IMR-90 (cell line): ENCODE data around the gene MPP4. TPM values are rescaled to one million over a fixed set of nuclear protein-coding genes. Genes with fewer than 3 reads are reported as not detected.

ENCODE experiments used
- ATAC-seq: fragments of 200-7000 bp; cut with Tn5 transposase; 2 replicates; pipeline ENCODE4 v1.9.1; 2020; ENCODE audit warnings: low read depth, mild to moderate bottlenecking, moderate library complexity
- BruUV-seq: library from RNA; stranded (reverse); fragments of 400-500 nt; replicated peaks from 2 replicates; lab custom pipeline; 2021; lab: Mats Ljungman, UMichigan
- CTCF ChIA-PET: fragments of 300-600 bp; formaldehyde crosslinking; extraction: SDS; loops from one replicate; lab custom pipeline; 2021; ENCODE audit warnings: antibody characterized with exemption; lab: Yijun Ruan, JAX
- POLR2A ChIA-PET: fragments of 300-600 bp; sonication (Branson Sonifier 250); formaldehyde crosslinking; loops from one replicate; lab custom pipeline; 2022; ENCODE audit warnings: antibody characterized with exemption; ENCODE audit not compliant: unreplicated experiment; lab: Charles Lee
- DNase-seq: peaks from one replicate; pipeline ENCODE4 v3.0.0; 2013
- H2AFZ ChIP-seq: replicated peaks from 2 replicates; pipeline ENCODE3; 2013; ENCODE audit warnings: low read length, mild to moderate bottlenecking; ENCODE audit not compliant: poor library complexity
- H2AK5ac ChIP-seq: 2 replicates; pipeline ENCODE4 v1.6.1; 2013; ENCODE audit warnings: low read depth, low read length, inconsistent platforms
- H2AK9ac ChIP-seq: replicated peaks from 2 replicates; pipeline ENCODE3; 2013; ENCODE audit warnings: mild to moderate bottlenecking, low read depth, low read length, moderate library complexity; ENCODE audit not compliant: poor library complexity
- H2BK120ac ChIP-seq: 2 replicates; pipeline ENCODE4 v1.6.1; 2013; ENCODE audit warnings: low read depth, low read length, inconsistent platforms
- H2BK15ac ChIP-seq: 3 replicates; pipeline ENCODE4 v1.6.1; 2013; ENCODE audit warnings: low read depth, low read length, inconsistent platforms
- H2BK20ac ChIP-seq: 2 replicates; pipeline ENCODE4 v1.6.1; 2013; ENCODE audit warnings: low read depth, mild to moderate bottlenecking, inconsistent platforms, low read length, moderate library complexity
- H2BK5ac ChIP-seq: 2 replicates; pipeline ENCODE4 v1.6.1; 2013; ENCODE audit warnings: mild to moderate bottlenecking, low read depth, low read length, inconsistent platforms; ENCODE audit not compliant: poor library complexity, severe bottlenecking
- H3K14ac ChIP-seq: replicated peaks from 2 replicates; pipeline ENCODE4 v1.6.1; 2013; ENCODE audit warnings: low read depth, low read length, inconsistent platforms
- H3K18ac ChIP-seq: 2 replicates; pipeline ENCODE4 v1.6.1; 2013; ENCODE audit warnings: low read depth, low read length, control low read depth
- H3K23ac ChIP-seq: 2 replicates; pipeline ENCODE4 v1.6.1; 2013; ENCODE audit warnings: low read depth, low read length, inconsistent platforms
- H3K27ac ChIP-seq: 2 replicates; pipeline ENCODE4 v1.5.1; 2013; ENCODE audit warnings: mild to moderate bottlenecking, control low read depth, low read length; ENCODE audit not compliant: insufficient read depth
- H3K27me3 ChIP-seq: 2 replicates; pipeline ENCODE4 v1.6.1; 2013; ENCODE audit warnings: low read length; ENCODE audit not compliant: control insufficient read depth, insufficient read depth
- H3K36me3 ChIP-seq: 2 replicates; pipeline ENCODE4 v1.6.1; 2013; ENCODE audit warnings: low read length, mixed read lengths; ENCODE audit not compliant: control insufficient read depth, insufficient read depth
- H3K4ac ChIP-seq: 2 replicates; pipeline ENCODE4 v1.6.1; 2013; ENCODE audit warnings: low read depth, low read length, inconsistent platforms
- H3K4me1 ChIP-seq: 2 replicates; pipeline ENCODE4 v1.6.1; 2013; ENCODE audit warnings: low read length, mixed read lengths; ENCODE audit not compliant: control insufficient read depth, insufficient read depth
- H3K4me2 ChIP-seq: 2 replicates; pipeline ENCODE4 v1.6.1; 2013; ENCODE audit warnings: low read depth, mild to moderate bottlenecking, control low read depth, low read length, moderate library complexity
- H3K4me3 ChIP-seq: 2 replicates; pipeline ENCODE4 v1.5.1; 2013; ENCODE audit warnings: low read depth, mild to moderate bottlenecking, control low read depth, low read length, moderate library complexity; ENCODE audit not compliant: insufficient read depth
- H3K56ac ChIP-seq: 2 replicates; pipeline ENCODE4 v1.6.1; 2013; ENCODE audit warnings: low read length, inconsistent platforms; ENCODE audit not compliant: insufficient read depth; ENCODE audit errors: extremely low read depth
- H3K79me1 ChIP-seq, 2 experiments: 2 replicates each; pipeline ENCODE4 v1.6.1; 2013; ENCODE audit warnings: low read length in 2 of 2, inconsistent platforms in 1 of 2, low read depth in 1 of 2
- H3K9ac ChIP-seq: 2 replicates; pipeline ENCODE4 v1.6.1; 2013; ENCODE audit warnings: low read depth, low read length, control low read depth
- H3K9me1 ChIP-seq: 2 replicates; pipeline ENCODE4 v1.6.1; 2013; ENCODE audit warnings: low read length, inconsistent platforms; ENCODE audit not compliant: insufficient read depth
- H3K9me3 ChIP-seq: 2 replicates; pipeline ENCODE4 v1.6.1; 2013; ENCODE audit warnings: low read length; ENCODE audit not compliant: control insufficient read depth, insufficient read depth
- H4K20me1 ChIP-seq: 2 replicates; pipeline ENCODE4 v1.6.1; 2013; ENCODE audit warnings: low read length, inconsistent platforms; ENCODE audit not compliant: insufficient read depth
- H4K5ac ChIP-seq: 2 replicates; pipeline ENCODE4 v1.6.1; 2013; ENCODE audit warnings: mild to moderate bottlenecking, low read depth, low read length, control low read depth
- H4K8ac ChIP-seq, 2 experiments: 2 replicates each; pipeline ENCODE4 v1.6.1; 2013; ENCODE audit warnings: low read depth in 2 of 2, low read length in 2 of 2, control low read depth in 1 of 2, inconsistent platforms in 1 of 2
- H4K91ac ChIP-seq: 2 replicates; pipeline ENCODE4 v1.6.1; 2013; ENCODE audit warnings: low read depth, low read length, inconsistent platforms; ENCODE audit not compliant: insufficient read depth
- CEBPB ChIP-seq: IDR thresholded peaks from 2 replicates; pipeline ENCODE4 v1.6.1; 2012; ENCODE audit warnings: low read depth, low read length, improper control_type of control experiment
- RCOR1 ChIP-seq: IDR thresholded peaks from 2 replicates; pipeline ENCODE4 v1.6.1; 2012; ENCODE audit warnings: mild to moderate bottlenecking, low read length, improper control_type of control experiment; ENCODE audit not compliant: insufficient replicate concordance
- SMC3 ChIP-seq: fragments of 150-350 bp; IDR thresholded peaks from 2 replicates; pipeline ENCODE4 v1.6.1; 2016; ENCODE audit warnings: low read depth, mild to moderate bottlenecking, antibody characterized with exemption, low read length, moderate library complexity
- WGBS, 2 experiments: methylation state at CpG; one replicate each; pipeline versions ENCODE4 v1.1.5 to v1.1.7; 2013; ENCODE audit warnings: missing lambda C conversion rate in 2 of 2; ENCODE audit not compliant: insufficient read length in 1 of 2; ENCODE audit errors: extremely low coverage in 2 of 2; 5-methylcytosine and 5-hydroxymethylcytosine counted together
- dilution Hi-C: fragments of 300-500 bp; cut with HindIII; formaldehyde crosslinking; loops from one replicate; pipeline ENCODE4 v1.14.3; 2018; ENCODE audit warnings: low sequenced_read_pairs; ENCODE audit not compliant: unreplicated experiment
- in situ Hi-C: fragments of 300-500 bp; cut with MboI; formaldehyde crosslinking; loops from 3 replicates; pipeline ENCODE4 v1.14.3; 2019; ENCODE audit warnings: low sequenced_read_pairs, inconsistent platforms, mixed read lengths
- intact Hi-C: fragments of 100-400 bp; cut with micrococcal nuclease; formaldehyde crosslinking; loops from 2 replicates; pipeline ENCODE4 v1.10.0; 2022
- polyA plus RNA-seq, 3 experiments: library from polyadenylated mRNA; depleted of rRNA; stranded (reverse); fragments of >200 nt; gene quantifications; 2 replicates each; pipeline ENCODE4 v1.2.3, GENCODE V29; 2012; ENCODE audit warnings: low replicate concordance in 1 of 3
- total RNA-seq: library from RNA; depleted of rRNA; stranded (reverse); fragments of >200 nt; gene quantifications from 2 replicates; pipeline ENCODE4 v1.2.3, GENCODE V29; 2012
- TF ChIP-seq, protein P1 (sequence below): fragments of 150-350 bp; IDR thresholded peaks from 2 replicates; pipeline ENCODE4 v1.6.1; 2017; ENCODE audit warnings: mild to moderate bottlenecking, antibody characterized with exemption, low read length, low read depth

MPP4 gene
- total and polyA plus RNA-seq, 2 of the 4 experiments (the other 2 are of a cell fraction) = 11.8 to 14.9 TPM

DNA sequence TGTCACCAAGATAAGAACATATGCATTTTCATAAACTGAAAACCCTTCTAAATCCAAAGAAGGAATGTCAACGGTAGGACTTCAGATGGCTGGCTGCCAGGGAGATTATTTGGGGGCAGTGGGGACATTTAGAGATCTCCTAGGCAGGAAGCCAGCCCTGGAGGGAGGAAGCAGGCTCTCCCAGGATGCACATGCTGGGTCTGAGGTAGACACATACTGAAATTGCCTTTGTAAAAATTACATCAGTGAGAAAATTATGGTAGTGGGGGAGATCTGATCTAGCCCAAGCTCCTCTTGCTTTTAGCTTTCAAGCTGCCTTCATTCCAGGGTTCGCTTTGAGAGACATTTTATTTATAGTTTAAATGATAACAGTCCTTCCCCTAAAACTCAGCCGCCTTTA, 24.1 kb downstream of the MPP4 start:
- CTCF ChIA-PET = no interaction called here

More for the DNA sequence above, 24.1 kb downstream of the MPP4 start:
- H3K27me3 ChIP-seq = no peaks in the 10 kb centered on the region
- no peak overlapping the region for H3K18ac ChIP-seq
- dilution Hi-C loops (no loop called here), in situ Hi-C loops (no loop called here), intact Hi-C loops (no loop called here)
- H3K9ac ChIP-seq = no peak overlapping the region
- POLR2A ChIA-PET = no interaction called here
- H3K4me2 ChIP-seq = no peak overlapping the region
- BruUV-seq = no TSS peak
- no peaks in the 10 kb centered on the region for H3K79me1 ChIP-seq
- no peak overlapping the region for H2AK5ac ChIP-seq
- ATAC-seq (no peak), DNase-seq (no peak)
- WGBS, 2 experiments = no CpG with 5 or more reads among the region's 3 CpGs
- no peak overlapping the region for H2BK15ac ChIP-seq
- no peak overlapping the region for H2AFZ ChIP-seq
- H3K14ac ChIP-seq = no peak overlapping the region
- no peak for TF ChIP-seq CEBPB
- no peak for TF ChIP-seq RCOR1
- TF ChIP-seq, protein P1, sequence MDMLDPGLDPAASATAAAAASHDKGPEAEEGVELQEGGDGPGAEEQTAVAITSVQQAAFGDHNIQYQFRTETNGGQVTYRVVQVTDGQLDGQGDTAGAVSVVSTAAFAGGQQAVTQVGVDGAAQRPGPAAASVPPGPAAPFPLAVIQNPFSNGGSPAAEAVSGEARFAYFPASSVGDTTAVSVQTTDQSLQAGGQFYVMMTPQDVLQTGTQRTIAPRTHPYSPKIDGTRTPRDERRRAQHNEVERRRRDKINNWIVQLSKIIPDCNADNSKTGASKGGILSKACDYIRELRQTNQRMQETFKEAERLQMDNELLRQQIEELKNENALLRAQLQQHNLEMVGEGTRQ = no peak
- no peak for TF ChIP-seq SMC3
- peaks cover 1% of the 10 kb centered on the region; the same call in 1 of the 2 replicates for H3K36me3 ChIP-seq
- no peak overlapping the region for H3K27ac ChIP-seq
- no peak overlapping the region for H3K4ac ChIP-seq
- no peaks in the 10 kb centered on the region for H4K20me1 ChIP-seq
- no peaks in the 10 kb centered on the region for H3K9me3 ChIP-seq
- no peak overlapping the region for H2BK120ac ChIP-seq
- H2AK9ac ChIP-seq = no peak overlapping the region
- H4K91ac ChIP-seq = no peak overlapping the region
- H3K4me3 ChIP-seq = no peak overlapping the region
- no peak overlapping the region for H3K23ac ChIP-seq
- H3K4me1 ChIP-seq = no peaks in the 10 kb centered on the region
- no peaks in the 10 kb centered on the region for H3K9me1 ChIP-seq
- H3K56ac ChIP-seq = no peak overlapping the region
- H4K5ac ChIP-seq = no peak overlapping the region
- no peak overlapping the region for H4K8ac ChIP-seq
- no peak overlapping the region for H2BK5ac ChIP-seq
- H2BK20ac ChIP-seq = no peak overlapping the region
